Activated CD8-positive, alpha-beta memory T cell treated with anti-CD3 and anti-CD28 coated beads, Interleukin-2, amount 50 U/mL, for 4 hours (primary cell): ENCODE results near the gene SYCP3.
"Not testable (repeated sequence)": the region's sequence is repeated elsewhere in the genome, so short reads cannot be mapped to it uniquely, and the experiment has no call there.

ENCODE experiments used
- DNase-seq: peaks from one replicate; pipeline ENCODE4 v3.0.0-alpha.2; 2020

Gene SYCP3

GRCh38 chr12:101759396-101760047, 20.3 kb upstream of the SYCP3 start:
- no peak for DNase-seq

- DNase-seq: no peak
These were observed 10.9 kb upstream of the SYCP3 start for GRCh38 chr12:101750152-101750551.

- DNase-seq: no peak
These were observed 10.4 kb upstream of the SYCP3 start for GRCh38 chr12:101749657-101750056.

- DNase-seq: no peak
These were observed 9.6 kb upstream of the SYCP3 start for GRCh38 chr12:101748907-101749306.

- no peak for DNase-seq
These were observed 8.4 kb upstream of the SYCP3 start for GRCh38 chr12:101747697-101748096.

GRCh38 chr12:101746661-101747060, 7.4 kb upstream of the SYCP3 start:
- DNase-seq: no peak

- DNase-seq: no peak
These were observed 6.9 kb upstream of the SYCP3 start for GRCh38 chr12:101746196-101746595.

- DNase-seq: no peak
These were observed 6.2 kb upstream of the SYCP3 start for GRCh38 chr12:101745481-101745880.

GRCh38 chr12:101743724-101744472, 4.6 kb upstream of the SYCP3 start:
- DNase-seq: no peak

GRCh38 chr12:101743242-101743641, 4.0 kb upstream of the SYCP3 start:
- DNase-seq: no peak

- DNase-seq: no peak
These were observed 1.7 kb upstream of the SYCP3 start for GRCh38 chr12:101740980-101741379.

- no peak for DNase-seq
These were observed 1.3 kb upstream of the SYCP3 start for GRCh38 chr12:101740566-101740965.

GRCh38 chr12:101737476-101737875, 1.8 kb downstream of the SYCP3 start:
- no peak for DNase-seq

GRCh38 chr12:101734482-101734881, 4.8 kb downstream of the SYCP3 start:
- not testable (repeated sequence) for DNase-seq

- no peak for DNase-seq
These were observed 6.1 kb downstream of the SYCP3 start for GRCh38 chr12:101733166-101733565.

- DNase-seq: no peak
These were observed 6.9 kb downstream of the SYCP3 start for GRCh38 chr12:101732318-101732717.

GRCh38 chr12:101729842-101730241, 9.4 kb downstream of the SYCP3 start:
- DNase-seq: no peak

GRCh38 chr12:101727098-101727497, 12.2 kb downstream of the SYCP3 start:
- no peak for DNase-seq

- no peak for DNase-seq
These were observed 16.9 kb downstream of the SYCP3 start for GRCh38 chr12:101722392-101722791.

GRCh38 chr12:101720118-101720517, 19.1 kb downstream of the SYCP3 start:
- no peak for DNase-seq

GRCh38 chr12:101719566-101719965, 19.7 kb downstream of the SYCP3 start:
- no peak for DNase-seq

GRCh38 chr12:101714877-101715444, 24.3 kb downstream of the SYCP3 start:
- DNase-seq: no peak

GRCh38 chr12:101713930-101714329, 25.3 kb downstream of the SYCP3 start:
- no peak for DNase-seq

- no peak for DNase-seq
These were observed 26.1 kb downstream of the SYCP3 start for GRCh38 chr12:101713059-101713682.
